HCT116 (cell line): Measurements from ENCODE around the gene RGS6. TPM values are rescaled to one million over a fixed set of nuclear protein-coding genes. Genes with fewer than 3 reads are reported as not detected.

Experiments
- ATAC-seq: fragments of 200-7000 bp; cut with Tn5 transposase; 2 replicates; pipeline ENCODE4 v1.9.1; 2020; ENCODE audit warnings: mild to moderate bottlenecking, moderate library complexity
- BruUV-seq: library from RNA; stranded (reverse); fragments of 400-500 nt; replicated peaks from 2 replicates; lab custom pipeline; 2021; lab: Mats Ljungman, UMichigan
- CTCF ChIA-PET: fragments of 300-600 bp; sonication (Branson Sonifier 250); formaldehyde crosslinking; loops from one replicate; lab custom pipeline; 2021; ENCODE audit warnings: antibody characterized with exemption; lab: Charles Lee
- POLR2A ChIA-PET: fragments of 300-600, 350-600 bp; sonication (Branson Sonifier 250); formaldehyde crosslinking; loops from one replicate; lab custom pipeline; 2021; ENCODE audit warnings: antibody characterized with exemption; lab: Charles Lee
- RAD21 ChIA-PET, 2 experiments: fragments of 300-600 bp; sonication (Branson Sonifier 250); formaldehyde crosslinking; loops; one replicate each; lab custom pipeline; 2023; ENCODE audit warnings: low total read pairs in 2 of 2; ENCODE audit not compliant: uncharacterized antibody in 2 of 2, unreplicated experiment in 2 of 2, low non-redundant PET in 1 of 2; lab: Charles Lee
- DNase-seq: peaks from one replicate; pipeline ENCODE4 v3.0.0-alpha.2; 2010; ENCODE audit warnings: low read depth, low spot score
- H2AFZ ChIP-seq: fragments of 200-600 bp; shearing (Covaris generic), sonication (generic); 2 replicates; pipeline ENCODE4 v1.6.1; 2017; ENCODE audit warnings: low read depth, mixed run types, mixed read lengths, antibody characterized with exemption, low read length; ENCODE audit not compliant: poor library complexity, severe bottlenecking
- H3K27ac ChIP-seq: 2 replicates; pipeline ENCODE4 v1.5.1; 2012; ENCODE audit warnings: low read depth, low read length
- H3K27me3 ChIP-seq: fragments of 200-600 bp; sonication (generic); 2 replicates; pipeline ENCODE4 v1.6.1; 2016; ENCODE audit warnings: mixed run types, low read length, mixed read lengths; ENCODE audit not compliant: insufficient read depth
- H3K36me3 ChIP-seq, 2 experiments: fragments of 200-500 bp in 1 of 2; fragments of 200-600 bp in 1 of 2; sonication (Bioruptor generic) in 1 of 2; sonication (generic) in 1 of 2; 2 replicates each; pipeline versions ENCODE4 v1.5.1 to v1.6.1; 2014 to 2016; ENCODE audit warnings: low read length in 2 of 2, inconsistent platforms in 1 of 2, mixed read lengths in 1 of 2, mixed run types in 1 of 2; ENCODE audit not compliant: insufficient read depth in 2 of 2, control insufficient read depth in 1 of 2
- H3K4me1 ChIP-seq, 2 experiments: fragments of 200-600 bp in 1 of 2; sonication (generic) in 1 of 2; 2 replicates each; pipeline versions ENCODE4 v1.5.1 to v1.6.1; 2012 to 2017; ENCODE audit warnings: low read length in 2 of 2, inconsistent platforms in 1 of 2, mild to moderate bottlenecking in 1 of 2, mixed read lengths in 1 of 2, mixed run types in 1 of 2, moderate library complexity in 1 of 2; ENCODE audit not compliant: insufficient read depth in 2 of 2, control insufficient read depth in 1 of 2
- H3K4me2 ChIP-seq: fragments of 200-600 bp; sonication (generic); 2 replicates; pipeline ENCODE4 v1.6.1; 2017; ENCODE audit warnings: mixed run types, low read length, mixed read lengths
- H3K4me3 ChIP-seq, 2 experiments: fragments of 200-600 bp in 1 of 2; sonication (generic) in 1 of 2; replicated peaks in 1 of 2; 2 replicates each; pipeline ENCODE4 v1.5.1; 2011 to 2016; ENCODE audit warnings: low read length in 2 of 2, control low read depth in 1 of 2, low read depth in 1 of 2, mild to moderate bottlenecking in 1 of 2, mixed read lengths in 1 of 2, mixed run types in 1 of 2
- H3K79me2 ChIP-seq: fragments of 200-600 bp; sonication (generic); 2 replicates; pipeline ENCODE4 v1.6.1; 2017; ENCODE audit warnings: mild to moderate bottlenecking, mixed run types, low read length, moderate library complexity, mixed read lengths; ENCODE audit not compliant: insufficient read depth
- H3K9ac ChIP-seq: fragments of 200-600 bp; sonication (generic); 2 replicates; pipeline ENCODE4 v1.6.1; 2016; ENCODE audit warnings: low read length, mixed read lengths
- H3K9me2 ChIP-seq: fragments of 200-600 bp; sonication (generic), shearing (Covaris generic); 2 replicates; pipeline ENCODE4 v1.6.1; 2017; ENCODE audit warnings: mixed run types, mild to moderate bottlenecking, moderate library complexity; ENCODE audit not compliant: insufficient read depth
- H3K9me3 ChIP-seq, 2 experiments: fragments of 200-500 bp in 1 of 2; fragments of 200-600 bp in 1 of 2; sonication (Bioruptor generic) in 1 of 2; sonication (generic) in 1 of 2; 2 replicates each; pipeline ENCODE4 v1.6.1; 2014 to 2017; ENCODE audit warnings: low read length in 2 of 2, mixed read lengths in 2 of 2, inconsistent platforms in 1 of 2, low read depth in 1 of 2, mild to moderate bottlenecking in 1 of 2, mixed run types in 1 of 2, moderate library complexity in 1 of 2; ENCODE audit not compliant: control insufficient read depth in 1 of 2, insufficient read depth in 1 of 2
- H4K20me1 ChIP-seq: fragments of 200-600 bp; sonication (generic), shearing (Covaris generic); 2 replicates; pipeline ENCODE4 v1.6.1; 2017; ENCODE audit warnings: mixed run types, mild to moderate bottlenecking, moderate library complexity; ENCODE audit not compliant: insufficient read depth
- CBX3 ChIP-seq: IDR thresholded peaks from 2 replicates; pipeline ENCODE4 v1.6.1; 2012; ENCODE audit warnings: low read depth
- CEBPB ChIP-seq: IDR thresholded peaks from 2 replicates; pipeline ENCODE4 v1.6.1; 2012; ENCODE audit warnings: low read depth
- EGR1 ChIP-seq: IDR thresholded peaks from 2 replicates; pipeline ENCODE4 v1.6.1; 2012; ENCODE audit warnings: low read depth
- ELF1 ChIP-seq: IDR thresholded peaks from 2 replicates; pipeline ENCODE4 v1.6.1; 2012; ENCODE audit warnings: low read depth, borderline replicate concordance
- EZH2phosphoT487 ChIP-seq: fragments of 200-600 bp; IDR thresholded peaks from 2 replicates; pipeline ENCODE4 v1.6.1; 2018; ENCODE audit warnings: antibody characterized with exemption, borderline replicate concordance
- FOSL1 ChIP-seq: IDR thresholded peaks from 2 replicates; pipeline ENCODE4 v1.6.1; 2012; ENCODE audit warnings: low read depth
- JUND ChIP-seq: IDR thresholded peaks from 2 replicates; pipeline ENCODE4 v1.6.1; 2012
- POLR2AphosphoS5 ChIP-seq: IDR thresholded peaks from 2 replicates; pipeline ENCODE4 v1.6.1; 2011; ENCODE audit warnings: mild to moderate bottlenecking, low read depth, low read length, moderate library complexity
- RAD21 ChIP-seq: IDR thresholded peaks from 2 replicates; pipeline ENCODE4 v1.6.1; 2012; ENCODE audit warnings: low read depth, mild to moderate bottlenecking
- SRF ChIP-seq: IDR thresholded peaks from 2 replicates; pipeline ENCODE4 v1.6.1; 2012; ENCODE audit warnings: low read depth
- TCF7L2 ChIP-seq: IDR thresholded peaks from 2 replicates; pipeline ENCODE4 v1.7.0; 2011; ENCODE audit warnings: borderline replicate concordance, inconsistent platforms; ENCODE audit not compliant: insufficient read depth, insufficient read length; ENCODE audit errors: extremely low read depth
- ZFX ChIP-seq: fragments of 450-650 bp; IDR thresholded peaks from 2 replicates; pipeline ENCODE4 v1.6.1; 2017
- ZNF274 ChIP-seq: fragments of 200-500 bp; sonication (Bioruptor generic); IDR thresholded peaks from 2 replicates; pipeline ENCODE4 v1.6.1; 2014; ENCODE audit warnings: mild to moderate bottlenecking, low read depth, low read length, inconsistent platforms
- intact Hi-C: fragments of 100-400 bp; cut with micrococcal nuclease; formaldehyde crosslinking; loops from 2 replicates; pipeline ENCODE4 v1.10.0; 2022
- total RNA-seq: library from RNA; stranded (reverse); gene quantifications from one replicate; pipeline ENCODE4 v1.2.1, GENCODE V29; 2021; ENCODE audit not compliant: unreplicated experiment
- TF ChIP-seq, protein P1 (sequence below): IDR thresholded peaks from 2 replicates; pipeline ENCODE4 v1.6.1; 2011; ENCODE audit warnings: mild to moderate bottlenecking, low read length, moderate library complexity; ENCODE audit not compliant: insufficient replicate concordance; ENCODE audit errors: extremely low read depth
- TF ChIP-seq, protein P2 (sequence below), 3 experiments: fragments of 200-600 bp in 1 of 3; sonication (generic) in 1 of 3; IDR thresholded peaks in 2 of 3; conservative IDR thresholded peaks in 1 of 3; 2 replicates each; pipeline ENCODE4 v1.5.1; 2012 to 2017; ENCODE audit warnings: low read depth in 2 of 3, low read length in 2 of 3, antibody characterized with exemption in 1 of 3, borderline replicate concordance in 1 of 3, control low read depth in 1 of 3, mild to moderate bottlenecking in 1 of 3, mixed read lengths in 1 of 3, mixed run types in 1 of 3, moderate library complexity in 1 of 3; ENCODE audit not compliant: insufficient read depth in 1 of 3
- TF ChIP-seq, protein P3 (sequence below): IDR thresholded peaks from 2 replicates; pipeline ENCODE4 v1.6.1; 2012; ENCODE audit warnings: low read depth
- TF ChIP-seq, protein P4 (sequence below): IDR thresholded peaks from 2 replicates; pipeline ENCODE4 v1.6.1; 2012
- TF ChIP-seq, protein P5 (sequence below): IDR thresholded peaks from 2 replicates; pipeline ENCODE4 v1.6.1; 2012

The RGS6 gene
- total RNA-seq, 1 experiment from 2014 or later = 4.7 TPM

DNA sequence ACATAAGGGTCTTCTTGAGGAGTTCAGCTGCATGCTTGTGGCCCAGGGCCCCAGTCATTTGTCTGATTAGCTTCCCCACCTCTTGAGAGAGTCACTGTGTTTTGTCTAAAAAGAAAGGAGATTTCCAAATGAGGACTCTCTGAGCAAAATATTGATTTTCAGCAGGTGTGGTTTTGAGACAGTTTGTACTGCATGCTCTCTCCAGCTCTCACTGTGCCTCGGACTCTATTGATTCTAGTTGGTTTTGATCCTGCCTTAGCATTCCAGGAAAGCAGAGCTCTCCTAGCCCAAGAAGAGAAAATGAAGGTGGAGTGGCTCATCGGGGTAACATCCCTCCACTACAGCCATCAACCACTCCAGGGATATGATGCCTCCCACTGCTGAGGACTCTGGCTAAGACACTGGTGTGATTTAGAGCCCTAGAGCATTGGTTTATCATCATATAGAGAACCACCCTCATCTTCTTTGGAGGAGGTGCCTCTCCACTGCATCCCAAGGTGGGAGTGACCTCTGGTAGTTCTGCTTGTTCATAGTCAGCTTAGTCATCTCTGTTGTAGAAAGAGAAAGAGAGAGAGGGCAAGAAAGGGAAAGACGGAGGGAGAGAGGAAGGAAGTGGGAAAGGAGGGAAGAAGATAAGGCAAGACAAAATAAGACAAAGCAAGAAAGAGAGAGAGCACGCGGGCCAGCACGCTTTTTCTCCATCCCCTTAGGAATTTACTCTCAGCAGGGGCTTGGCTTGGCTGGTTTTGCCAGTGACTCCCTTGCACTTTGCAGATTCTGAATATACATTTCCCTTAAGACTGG is 596.0 kb downstream of the RGS6 start:
- H2AFZ ChIP-seq = no peak overlapping the region
- no peaks in the 10 kb centered on the region for H4K20me1 ChIP-seq
- no peaks in the 10 kb centered on the region for H3K4me1 ChIP-seq
- no peak overlapping the region for H3K4me3 ChIP-seq
- CTCF ChIA-PET = no interaction called here
- H3K9me2 ChIP-seq = no peaks in the 10 kb centered on the region
- RAD21 ChIA-PET = no interaction called here
- H3K4me2 ChIP-seq = no peak overlapping the region
- ATAC-seq (no peak), DNase-seq (no peak)
- no peaks in the 10 kb centered on the region for H3K79me2 ChIP-seq
- no TSS peak for BruUV-seq
- TF ChIP-seq, protein P1, sequence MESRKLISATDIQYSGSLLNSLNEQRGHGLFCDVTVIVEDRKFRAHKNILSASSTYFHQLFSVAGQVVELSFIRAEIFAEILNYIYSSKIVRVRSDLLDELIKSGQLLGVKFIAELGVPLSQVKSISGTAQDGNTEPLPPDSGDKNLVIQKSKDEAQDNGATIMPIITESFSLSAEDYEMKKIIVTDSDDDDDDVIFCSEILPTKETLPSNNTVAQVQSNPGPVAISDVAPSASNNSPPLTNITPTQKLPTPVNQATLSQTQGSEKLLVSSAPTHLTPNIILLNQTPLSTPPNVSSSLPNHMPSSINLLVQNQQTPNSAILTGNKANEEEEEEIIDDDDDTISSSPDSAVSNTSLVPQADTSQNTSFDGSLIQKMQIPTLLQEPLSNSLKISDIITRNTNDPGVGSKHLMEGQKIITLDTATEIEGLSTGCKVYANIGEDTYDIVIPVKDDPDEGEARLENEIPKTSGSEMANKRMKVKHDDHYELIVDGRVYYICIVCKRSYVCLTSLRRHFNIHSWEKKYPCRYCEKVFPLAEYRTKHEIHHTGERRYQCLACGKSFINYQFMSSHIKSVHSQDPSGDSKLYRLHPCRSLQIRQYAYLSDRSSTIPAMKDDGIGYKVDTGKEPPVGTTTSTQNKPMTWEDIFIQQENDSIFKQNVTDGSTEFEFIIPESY = no peak
- TF ChIP-seq, protein P2, sequence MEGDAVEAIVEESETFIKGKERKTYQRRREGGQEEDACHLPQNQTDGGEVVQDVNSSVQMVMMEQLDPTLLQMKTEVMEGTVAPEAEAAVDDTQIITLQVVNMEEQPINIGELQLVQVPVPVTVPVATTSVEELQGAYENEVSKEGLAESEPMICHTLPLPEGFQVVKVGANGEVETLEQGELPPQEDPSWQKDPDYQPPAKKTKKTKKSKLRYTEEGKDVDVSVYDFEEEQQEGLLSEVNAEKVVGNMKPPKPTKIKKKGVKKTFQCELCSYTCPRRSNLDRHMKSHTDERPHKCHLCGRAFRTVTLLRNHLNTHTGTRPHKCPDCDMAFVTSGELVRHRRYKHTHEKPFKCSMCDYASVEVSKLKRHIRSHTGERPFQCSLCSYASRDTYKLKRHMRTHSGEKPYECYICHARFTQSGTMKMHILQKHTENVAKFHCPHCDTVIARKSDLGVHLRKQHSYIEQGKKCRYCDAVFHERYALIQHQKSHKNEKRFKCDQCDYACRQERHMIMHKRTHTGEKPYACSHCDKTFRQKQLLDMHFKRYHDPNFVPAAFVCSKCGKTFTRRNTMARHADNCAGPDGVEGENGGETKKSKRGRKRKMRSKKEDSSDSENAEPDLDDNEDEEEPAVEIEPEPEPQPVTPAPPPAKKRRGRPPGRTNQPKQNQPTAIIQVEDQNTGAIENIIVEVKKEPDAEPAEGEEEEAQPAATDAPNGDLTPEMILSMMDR (IDR thresholded peaks at IDR 0.05 in 2 of 3, conservative IDR thresholded peaks at IDR 0.05 in 1 of 3; ENCODE audit: borderline replicate concordance in 1 of 3, insufficient read depth in 1 of 3, low read depth in 2 of 3, low read length in 2 of 3) = no peak
- TF ChIP-seq ZNF274 = no peak
- no peak for TF ChIP-seq POLR2AphosphoS5
- TF ChIP-seq SRF = no peak
- TF ChIP-seq, protein P3, sequence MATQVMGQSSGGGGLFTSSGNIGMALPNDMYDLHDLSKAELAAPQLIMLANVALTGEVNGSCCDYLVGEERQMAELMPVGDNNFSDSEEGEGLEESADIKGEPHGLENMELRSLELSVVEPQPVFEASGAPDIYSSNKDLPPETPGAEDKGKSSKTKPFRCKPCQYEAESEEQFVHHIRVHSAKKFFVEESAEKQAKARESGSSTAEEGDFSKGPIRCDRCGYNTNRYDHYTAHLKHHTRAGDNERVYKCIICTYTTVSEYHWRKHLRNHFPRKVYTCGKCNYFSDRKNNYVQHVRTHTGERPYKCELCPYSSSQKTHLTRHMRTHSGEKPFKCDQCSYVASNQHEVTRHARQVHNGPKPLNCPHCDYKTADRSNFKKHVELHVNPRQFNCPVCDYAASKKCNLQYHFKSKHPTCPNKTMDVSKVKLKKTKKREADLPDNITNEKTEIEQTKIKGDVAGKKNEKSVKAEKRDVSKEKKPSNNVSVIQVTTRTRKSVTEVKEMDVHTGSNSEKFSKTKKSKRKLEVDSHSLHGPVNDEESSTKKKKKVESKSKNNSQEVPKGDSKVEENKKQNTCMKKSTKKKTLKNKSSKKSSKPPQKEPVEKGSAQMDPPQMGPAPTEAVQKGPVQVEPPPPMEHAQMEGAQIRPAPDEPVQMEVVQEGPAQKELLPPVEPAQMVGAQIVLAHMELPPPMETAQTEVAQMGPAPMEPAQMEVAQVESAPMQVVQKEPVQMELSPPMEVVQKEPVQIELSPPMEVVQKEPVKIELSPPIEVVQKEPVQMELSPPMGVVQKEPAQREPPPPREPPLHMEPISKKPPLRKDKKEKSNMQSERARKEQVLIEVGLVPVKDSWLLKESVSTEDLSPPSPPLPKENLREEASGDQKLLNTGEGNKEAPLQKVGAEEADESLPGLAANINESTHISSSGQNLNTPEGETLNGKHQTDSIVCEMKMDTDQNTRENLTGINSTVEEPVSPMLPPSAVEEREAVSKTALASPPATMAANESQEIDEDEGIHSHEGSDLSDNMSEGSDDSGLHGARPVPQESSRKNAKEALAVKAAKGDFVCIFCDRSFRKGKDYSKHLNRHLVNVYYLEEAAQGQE = no peak
- no peak for TF ChIP-seq ELF1
- TF ChIP-seq CBX3 = no peak
- TF ChIP-seq, protein P4, sequence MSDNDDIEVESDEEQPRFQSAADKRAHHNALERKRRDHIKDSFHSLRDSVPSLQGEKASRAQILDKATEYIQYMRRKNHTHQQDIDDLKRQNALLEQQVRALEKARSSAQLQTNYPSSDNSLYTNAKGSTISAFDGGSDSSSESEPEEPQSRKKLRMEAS = no peak
- TF ChIP-seq ZFX = no peak
- no peak for TF ChIP-seq EGR1
- no peak for TF ChIP-seq TCF7L2
- no peak for TF ChIP-seq FOSL1
- TF ChIP-seq JUND = no peak
- TF ChIP-seq EZH2phosphoT487 = no peak
- TF ChIP-seq RAD21 = no peak
- TF ChIP-seq, protein P5, sequence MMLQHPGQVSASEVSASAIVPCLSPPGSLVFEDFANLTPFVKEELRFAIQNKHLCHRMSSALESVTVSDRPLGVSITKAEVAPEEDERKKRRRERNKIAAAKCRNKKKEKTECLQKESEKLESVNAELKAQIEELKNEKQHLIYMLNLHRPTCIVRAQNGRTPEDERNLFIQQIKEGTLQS = no peak
- TF ChIP-seq CEBPB = no peak
- intact Hi-C loops = no loop called here
- peaks cover 0 to 6% of the 10 kb centered on the region in 2 experiments; a peak in 1 of 4 replicates for H3K9me3 ChIP-seq
- H3K27ac ChIP-seq = no peak overlapping the region
- no peaks in the 10 kb centered on the region for H3K36me3 ChIP-seq
- no peak overlapping the region for H3K9ac ChIP-seq
- peaks cover 5% of the 10 kb centered on the region; the same call in 1 of the 2 replicates for H3K27me3 ChIP-seq
- POLR2A ChIA-PET = no interaction called here
